HepG2 (cell line): Measurements from ENCODE around the gene CDK3. TPM values are rescaled to one million over a fixed set of nuclear protein-coding genes. Genes with fewer than 3 reads are reported as not detected.
A peak's percentile ranks its signal among the peaks of the same experiment; 100 is the strongest.

Experiments
- CSRNP2 ChIP-seq: sonication (generic); formaldehyde crosslinking; conservative IDR thresholded peaks from 2 replicates; pipeline ENCODE4 v1.8.0; 2022; ENCODE audit warnings: low read depth, missing genetic modification reagents
- GATA4 ChIP-seq: sonication (generic); IDR thresholded peaks from 2 replicates; pipeline ENCODE4 v1.6.1; 2016; ENCODE audit warnings: antibody characterized with exemption, low read depth, borderline replicate concordance
- GPN1 ChIP-seq: sonication (generic); formaldehyde crosslinking; IDR thresholded peaks from 2 replicates; pipeline ENCODE4 v1.5.1; 2020; ENCODE audit warnings: missing genetic modification reagents, borderline replicate concordance
- HNF4A ChIP-seq: sonication (generic); formaldehyde crosslinking; IDR thresholded peaks from 2 replicates; pipeline ENCODE4 v1.4.0; 2020; ENCODE audit warnings: missing genetic modification reagents
- KLF13 ChIP-seq: sonication (generic); formaldehyde crosslinking; IDR thresholded peaks from 2 replicates; pipeline ENCODE4 v1.4.0; 2020; ENCODE audit warnings: mild to moderate bottlenecking, missing genetic modification reagents
- NFE2L1 ChIP-seq: sonication (generic); formaldehyde crosslinking; IDR thresholded peaks from 2 replicates; pipeline ENCODE4 v1.4.0; 2020; ENCODE audit warnings: missing genetic modification reagents, mild to moderate bottlenecking, borderline replicate concordance
- NR2F2 ChIP-seq: IDR thresholded peaks from 2 replicates; pipeline ENCODE4 v1.6.1; 2012; ENCODE audit warnings: low read depth, inconsistent platforms, borderline replicate concordance
- PLRG1 ChIP-seq: fragments of 450-650 bp; conservative IDR thresholded peaks from 2 replicates; pipeline ENCODE4 v1.6.1; 2016
- REL ChIP-seq: sonication (generic); formaldehyde crosslinking; conservative IDR thresholded peaks from 2 replicates; pipeline ENCODE4 v1.8.0; 2022; ENCODE audit warnings: mild to moderate bottlenecking, missing genetic modification reagents, moderate library complexity
- RORA ChIP-seq: sonication (generic); formaldehyde crosslinking; IDR thresholded peaks from 2 replicates; pipeline ENCODE4 v1.5.0; 2020; ENCODE audit warnings: mild to moderate bottlenecking, missing genetic modification reagents, moderate library complexity
- SUZ12 ChIP-seq: fragments of 150-350 bp; IDR thresholded peaks from 2 replicates; pipeline ENCODE4 v1.6.1; 2014; ENCODE audit warnings: low read depth, low read length
- TEF ChIP-seq: sonication (generic); formaldehyde crosslinking; IDR thresholded peaks from 2 replicates; pipeline ENCODE4 v1.5.0; 2020; ENCODE audit warnings: missing genetic modification reagents
- ZBTB3 ChIP-seq: sonication (generic); formaldehyde crosslinking; IDR thresholded peaks from 2 replicates; pipeline ENCODE4 v1.4.0; 2020; ENCODE audit warnings: low read depth, mild to moderate bottlenecking, moderate library complexity, missing genetic modification reagents, borderline replicate concordance
- ZNF142 ChIP-seq: sonication (generic); formaldehyde crosslinking; IDR thresholded peaks from 2 replicates; pipeline ENCODE4 v1.4.0; 2020; ENCODE audit warnings: missing genetic modification reagents
- ZNF414 ChIP-seq: sonication (generic); formaldehyde crosslinking; IDR thresholded peaks from 2 replicates; pipeline ENCODE4 v1.5.0; 2020; ENCODE audit warnings: missing genetic modification reagents
- ZNF430 ChIP-seq: sonication (generic); formaldehyde crosslinking; IDR thresholded peaks from 2 replicates; pipeline ENCODE4 v1.9.0; 2021; ENCODE audit warnings: mild to moderate bottlenecking, missing genetic modification reagents
- ZNF7 ChIP-seq: IDR thresholded peaks from 2 replicates; pipeline ENCODE4 v1.6.1; 2016; ENCODE audit warnings: missing biosample characterization, missing genetic modification reagents
- ZNF850 ChIP-seq: sonication (generic); formaldehyde crosslinking; conservative IDR thresholded peaks from 2 replicates; pipeline ENCODE4 v1.9.0; 2021; ENCODE audit warnings: mild to moderate bottlenecking, missing genetic modification reagents
- ZUFSP ChIP-seq: sonication (generic); formaldehyde crosslinking; IDR thresholded peaks from 2 replicates; pipeline ENCODE4 v1.9.0; 2021; ENCODE audit warnings: missing genetic modification reagents, mild to moderate bottlenecking, borderline replicate concordance
- polyA plus RNA-seq, 8 experiments: library from polyadenylated mRNA; depleted of rRNA in 3 of 8; stranded (reverse) in 7 of 8; unstranded in 1 of 8; fragments of >200 nt; fragmentation: Illumina TruSeq in 4 of 8; extraction: Trizol in 4 of 8; gene quantifications; 2 replicates each; pipeline versions ENCODE4 v1.2.1 to v1.2.3, GENCODE V29; 2011 to 2016; ENCODE audit warnings: low read depth in 4 of 8, missing spikeins in 1 of 8, mixed read lengths in 1 of 8; ENCODE audit not compliant: insufficient read depth in 1 of 8
- total RNA-seq, 5 experiments: library from RNA; depleted of rRNA; stranded (reverse); fragments of >200 nt; fragmentation: Illumina TruSeq; extraction: Trizol; gene quantifications; 2 replicates each; pipeline ENCODE4 v1.2.3, GENCODE V29; 2016; ENCODE audit warnings: low read depth in 1 of 5

Gene CDK3
- total and polyA plus RNA-seq, 2 of the 13 experiments (the other 11 are each of a cell fraction or from before 2014, with no cell fraction given), result 5.8 to 11.4 TPM

DNA sequence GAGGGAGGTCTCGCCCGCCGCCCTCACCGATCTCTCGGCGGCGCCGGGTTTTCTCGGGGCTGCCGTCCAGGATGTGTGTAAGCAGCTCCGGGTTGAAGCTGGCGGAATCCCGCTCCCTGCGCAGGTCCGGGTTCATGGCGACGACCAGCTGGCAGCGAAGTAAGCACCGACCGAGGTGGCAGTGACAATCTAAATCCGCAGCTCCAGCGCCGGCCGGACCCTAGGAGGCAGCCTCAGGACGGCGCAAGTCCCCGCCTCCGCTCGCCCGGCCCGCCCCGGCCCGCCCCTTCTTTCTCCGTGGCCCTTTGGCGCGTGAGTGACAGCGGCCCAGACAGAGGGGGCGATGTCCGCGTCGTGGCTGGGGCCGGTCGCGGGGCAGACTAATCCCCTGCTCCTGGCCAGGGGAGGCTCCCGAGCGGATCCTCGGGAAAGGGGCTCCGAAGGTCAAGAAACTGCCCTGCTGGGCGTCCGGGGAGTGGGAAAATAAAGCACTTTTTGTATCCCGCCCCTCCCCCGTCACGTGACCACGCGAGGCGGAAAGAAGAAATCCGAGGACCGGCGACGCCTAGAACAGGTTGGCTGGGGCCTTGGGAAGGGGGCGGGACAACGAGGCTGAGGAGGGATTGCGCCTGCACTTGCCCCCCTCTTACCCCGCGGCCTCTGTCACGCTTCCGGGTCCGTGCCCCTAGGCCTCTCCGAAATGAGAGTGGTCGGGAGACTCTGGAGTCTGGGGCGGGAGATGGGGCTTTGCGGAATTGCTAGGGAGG, 21.5 kb upstream of the CDK3 start, which contains the start of the genes ACOX1 and TEN1 (continued):
- TF ChIP-seq TEF (CRISPR knock-in tag), result 0 out of 2 replicates have a peak, but pooled peaks have one; percentile 26
- no peak for TF ChIP-seq RORA (CRISPR knock-in tag)
- no peak for TF ChIP-seq GPN1
- TF ChIP-seq ZNF850 (CRISPR knock-in tag), result peak; percentile 91; the same call in 1 of the 2 replicates
- peak; percentile 82 for TF ChIP-seq ZNF430
- no peak for TF ChIP-seq SUZ12
- TF ChIP-seq NFE2L1 (CRISPR knock-in tag), result no peak
- TF ChIP-seq PLRG1, result no peak
- no peak; the same call in none of the 2 replicates for TF ChIP-seq ZBTB3
- TF ChIP-seq ZUFSP (CRISPR knock-in tag), result no peak
- no peak; the same call in 1 of the 2 replicates for TF ChIP-seq CSRNP2 (CRISPR knock-in tag)
- TF ChIP-seq ZNF142 (CRISPR knock-in tag), result peak; percentile 56
- TF ChIP-seq KLF13, result no peak
- peak; percentile 38 for TF ChIP-seq HNF4A
- peak; percentile 82; the same call in 1 of the 2 replicates for TF ChIP-seq ZNF414 (CRISPR knock-in tag)
- peak; percentile 73 for TF ChIP-seq NR2F2
- TF ChIP-seq ZNF7 (CRISPR knock-in tag), result no peak
- TF ChIP-seq REL (CRISPR knock-in tag), result peak; percentile 96; the same call in 1 of the 2 replicates
- TF ChIP-seq GATA4, result peak; percentile 55
